Spinal cord (tissue), 10 donors: ENCODE results near the gene PDCD1LG2. TPM values are rescaled to one million over a fixed set of nuclear protein-coding genes. Genes with fewer than 3 reads are reported as not detected.
A peak's percentile ranks its signal among the peaks of the same experiment; 100 is the strongest.

Experiments used
- DNase-seq, 6 donors: peaks; one replicate each; pipeline versions ENCODE4 v3.0.0 to v3.0.0-alpha.2; 2013 to 2015; ENCODE audit warnings: low spot score in 6 of 6, low read depth in 4 of 6
- H3K27ac ChIP-seq: one replicate; pipeline ENCODE4 v1.5.1; 2013; ENCODE audit warnings: low read depth, low read length, control low read depth
- H3K27me3 ChIP-seq: one replicate; pipeline ENCODE4 v1.6.1; 2013; ENCODE audit warnings: low read length; ENCODE audit not compliant: control insufficient read depth, insufficient read depth
- H3K36me3 ChIP-seq: one replicate; pipeline ENCODE4 v1.6.1; 2013; ENCODE audit warnings: low read length; ENCODE audit not compliant: control insufficient read depth, insufficient read depth
- H3K4me1 ChIP-seq: one replicate; pipeline ENCODE4 v1.6.1; 2013; ENCODE audit warnings: low read length; ENCODE audit not compliant: control insufficient read depth, insufficient read depth
- H3K4me3 ChIP-seq: one replicate; pipeline ENCODE4 v1.5.1; 2013; ENCODE audit warnings: low read depth, low read length, control low read depth
- H3K9me3 ChIP-seq: one replicate; pipeline ENCODE4 v1.6.1; 2013; ENCODE audit warnings: low read length; ENCODE audit not compliant: control insufficient read depth, insufficient read depth
- WGBS: methylation state at CpG from one replicate; pipeline ENCODE4 v1.1.5; 2013; ENCODE audit warnings: missing lambda C conversion rate; ENCODE audit not compliant: insufficient coverage; 5-methylcytosine and 5-hydroxymethylcytosine counted together
- polyA plus RNA-seq, 2 donors: library from polyadenylated mRNA; unstranded; fragments of 120-200 nt; gene quantifications; one replicate each; pipeline ENCODE4 v1.2.1, GENCODE V29; 2013; ENCODE audit not compliant: insufficient read length in 2 of 2
- total RNA-seq, 2 donors: library from RNA; depleted of rRNA in 1 of 2; stranded (reverse); fragments of 120-200 nt in 1 of 2; fragments of >200 nt in 1 of 2; gene quantifications; one replicate each; pipeline versions ENCODE4 v1.2.3 to v1.2.4, GENCODE V29; 2013 to 2014
- donor health status: healthy.

The PDCD1LG2 gene
- total and polyA plus RNA-seq, 4 donors = 0.18 to 0.50 (median 0.27) TPM

GRCh38 chr9:5562806-5563416 is 52.6 kb downstream of the PDCD1LG2 start:
- no peak overlapping the region for H3K27ac ChIP-seq
- DNase-seq = peak in 1 of 6 donors; percentile 28
- H3K4me1 ChIP-seq = no peaks in the 10 kb centered on the region
- H3K9me3 ChIP-seq = no peaks in the 10 kb centered on the region
- no peaks in the 10 kb centered on the region for H3K27me3 ChIP-seq
- no peak overlapping the region for H3K4me3 ChIP-seq
- no peaks in the 10 kb centered on the region for H3K36me3 ChIP-seq
- 87% methylated on average over 3 of the region's 5 CpGs for WGBS

- Histone ChIP-seq H3K4me1 (no peaks in the 10 kb centered on the region), H3K9me3 (no peaks in the 10 kb centered on the region), H3K4me3 (no peak overlapping the region), H3K27me3 (no peaks in the 10 kb centered on the region), H3K36me3 (no peaks in the 10 kb centered on the region), H3K27ac (no peak overlapping the region)
- 100% methylated on average over 1 of the region's 2 CpGs for WGBS
- no peak for DNase-seq
Observed at GRCh38 chr9:5563417-5563815, 53.1 kb downstream of the PDCD1LG2 start.

- H3K27me3 ChIP-seq = no peaks in the 10 kb centered on the region
Observed at GRCh38 chr9:5563886-5564285, 53.6 kb downstream of the PDCD1LG2 start.

GRCh38 chr9:5566054-5566618 is 55.8 kb downstream of the PDCD1LG2 start:
- Histone ChIP-seq H3K9me3 (no peaks in the 10 kb centered on the region), H3K36me3 (no peaks in the 10 kb centered on the region), H3K27me3 (no peaks in the 10 kb centered on the region), H3K4me1 (no peaks in the 10 kb centered on the region), H3K4me3 (no peak overlapping the region), H3K27ac (no peak overlapping the region)
- DNase-seq = no peak
- WGBS = 95% methylated on average over 3 of the region's 6 CpGs

More at GRCh38 chr9:5563886-5564285, 53.6 kb downstream of the PDCD1LG2 start:
- Histone ChIP-seq H3K36me3 (no peaks in the 10 kb centered on the region), H3K4me1 (no peaks in the 10 kb centered on the region), H3K27ac (no peak overlapping the region), H3K4me3 (no peak overlapping the region), H3K9me3 (no peaks in the 10 kb centered on the region)
- DNase-seq = no peak

- Histone ChIP-seq H3K4me1 (no peaks in the 10 kb centered on the region), H3K27ac (no peak overlapping the region), H3K4me3 (no peak overlapping the region), H3K36me3 (no peaks in the 10 kb centered on the region), H3K9me3 (no peaks in the 10 kb centered on the region), H3K27me3 (no peaks in the 10 kb centered on the region)
- 80% methylated on average over 1 of the region's 2 CpGs for WGBS
- no peak for DNase-seq
Observed at GRCh38 chr9:5568868-5569267, 58.5 kb downstream of the PDCD1LG2 start.

- Histone ChIP-seq H3K9me3 (no peaks in the 10 kb centered on the region), H3K27ac (no peak overlapping the region), H3K36me3 (no peaks in the 10 kb centered on the region), H3K4me1 (no peaks in the 10 kb centered on the region), H3K4me3 (no peak overlapping the region), H3K27me3 (no peaks in the 10 kb centered on the region)
- no peak for DNase-seq
Observed at GRCh38 chr9:5569409-5569808, 59.1 kb downstream of the PDCD1LG2 start.

GRCh38 chr9:5569891-5570290 is 59.6 kb downstream of the PDCD1LG2 start:
- H3K4me1 ChIP-seq = no peaks in the 10 kb centered on the region
- no peak overlapping the region for H3K4me3 ChIP-seq
- DNase-seq = no peak
- no peaks in the 10 kb centered on the region for H3K9me3 ChIP-seq
- WGBS = 100% methylated on average over 1 of the region's 1 CpG
- H3K27me3 ChIP-seq = no peaks in the 10 kb centered on the region
- H3K36me3 ChIP-seq = no peaks in the 10 kb centered on the region
- H3K27ac ChIP-seq = no peak overlapping the region

- WGBS = no CpG with 5 or more reads among the region's 1 CpG
- Histone ChIP-seq H3K4me1 (no peaks in the 10 kb centered on the region), H3K27me3 (no peaks in the 10 kb centered on the region), H3K36me3 (no peaks in the 10 kb centered on the region), H3K4me3 (no peak overlapping the region), H3K27ac (no peak overlapping the region), H3K9me3 (no peaks in the 10 kb centered on the region)
- no peak for DNase-seq
Observed at GRCh38 chr9:5571629-5572232, 61.4 kb downstream of the PDCD1LG2 start.

GRCh38 chr9:5574097-5574496 is 63.8 kb downstream of the PDCD1LG2 start:
- no peak overlapping the region for H3K27ac ChIP-seq
- no peak overlapping the region for H3K4me3 ChIP-seq
- no peaks in the 10 kb centered on the region for H3K4me1 ChIP-seq
- no peaks in the 10 kb centered on the region for H3K36me3 ChIP-seq
- H3K27me3 ChIP-seq = no peaks in the 10 kb centered on the region
- no peaks in the 10 kb centered on the region for H3K9me3 ChIP-seq
- no peak for DNase-seq
- WGBS = 100% methylated on average over 2 of the region's 6 CpGs

- H3K4me3 ChIP-seq = no peak overlapping the region
- H3K9me3 ChIP-seq = no peaks in the 10 kb centered on the region
- no peaks in the 10 kb centered on the region for H3K27me3 ChIP-seq
- no peaks in the 10 kb centered on the region for H3K4me1 ChIP-seq
- no peak overlapping the region for H3K27ac ChIP-seq
- no peak for DNase-seq
- 73% methylated on average over 2 of the region's 2 CpGs for WGBS
- no peaks in the 10 kb centered on the region for H3K36me3 ChIP-seq
Observed at GRCh38 chr9:5575000-5575399, 64.7 kb downstream of the PDCD1LG2 start.
